AG09319 (cell line): ENCODE data around the gene SLC31A1.

Source experiments
- DNase-seq: peaks from one replicate; pipeline ENCODE4 v3.0.0-alpha.2; 2010; ENCODE audit warnings: low read depth; ENCODE audit errors: extremely low read depth
- CTCF ChIP-seq: IDR thresholded peaks from 2 replicates; pipeline ENCODE4 v1.5.1; 2011; ENCODE audit warnings: low read depth, mild to moderate bottlenecking, inconsistent platforms, low read length, moderate library complexity

The SLC31A1 gene

GRCh38 chr9:113237026-113237425, 15.7 kb downstream of the SLC31A1 start:
- TF ChIP-seq CTCF, result no peak
- DNase-seq, result no peak

GRCh38 chr9:113238202-113238858, 17.0 kb downstream of the SLC31A1 start:
- no peak for TF ChIP-seq CTCF
- DNase-seq, result no peak

GRCh38 chr9:113238859-113239232, 17.5 kb downstream of the SLC31A1 start:
- no peak for DNase-seq
- TF ChIP-seq CTCF, result no peak

GRCh38 chr9:113241161-113241560, 19.8 kb downstream of the SLC31A1 start:
- no peak for DNase-seq
- TF ChIP-seq CTCF, result no peak

- TF ChIP-seq CTCF, result no peak
- no peak for DNase-seq
Measured at GRCh38 chr9:113244556-113244955, 23.2 kb downstream of the SLC31A1 start.

- no peak for TF ChIP-seq CTCF
- no peak for DNase-seq
Measured at GRCh38 chr9:113245894-113246293, 24.6 kb downstream of the SLC31A1 start.

GRCh38 chr9:113246928-113247327, 25.6 kb downstream of the SLC31A1 start:
- no peak for TF ChIP-seq CTCF
- no peak for DNase-seq
